Vagina (tissue), 2 donors: ENCODE results near the gene SPATA31C1. TPM values are rescaled to one million over a fixed set of nuclear protein-coding genes. Genes with fewer than 3 reads are reported as not detected.

Source experiments
- DNase-seq, 2 donors: peaks; one replicate each; pipeline ENCODE4 v3.0.0-alpha.2; 2017; ENCODE audit errors: extremely low spot score in 2 of 2
- H3K27ac ChIP-seq: fragments of 200-600 bp; sonication (generic); one replicate; pipeline ENCODE4 v1.5.1; 2019
- H3K27me3 ChIP-seq: fragments of 200-600 bp; sonication (generic); one replicate; pipeline ENCODE4 v1.5.1; 2019
- H3K36me3 ChIP-seq, 2 donors: fragments of 200-600 bp; sonication (generic); one replicate each; pipeline ENCODE4 v1.5.1; 2017 to 2019
- H3K4me1 ChIP-seq: fragments of 200-600 bp; sonication (generic); one replicate; pipeline ENCODE4 v1.5.1; 2019
- H3K4me3 ChIP-seq, 2 donors: fragments of 200-600 bp; sonication (generic); 1 replicate in 1 of 2; 2 replicates in 1 of 2; pipeline ENCODE4 v1.5.1; 2016 to 2019
- H3K9me3 ChIP-seq: fragments of 200-600 bp; sonication (generic); one replicate; pipeline ENCODE4 v1.5.1; 2019
- CTCF ChIP-seq, 3 experiments: fragments of 450-650 bp in 2 of 3; fragments of 200-600 bp in 1 of 3; sonication (generic) in 1 of 3; IDR thresholded peaks; one replicate each; pipeline ENCODE4 v1.5.1; 2017 to 2019; ENCODE audit warnings: antibody characterized with exemption in 3 of 3, mild to moderate bottlenecking in 2 of 3, moderate library complexity in 2 of 3
- POLR2A ChIP-seq, 2 donors: fragments of 450-650 bp; IDR thresholded peaks; one replicate each; pipeline ENCODE4 v1.6.1; 2017; ENCODE audit warnings: antibody characterized with exemption in 2 of 2, mild to moderate bottlenecking in 2 of 2, moderate library complexity in 2 of 2
- POLR2AphosphoS5 ChIP-seq, 2 donors: sonication (generic); formaldehyde crosslinking; IDR thresholded peaks; one replicate each; pipeline ENCODE4 v1.9.0; 2017; ENCODE audit warnings: antibody characterized with exemption in 2 of 2, mild to moderate bottlenecking in 2 of 2, low read depth in 1 of 2; ENCODE audit not compliant: insufficient read depth in 1 of 2
- intact Hi-C: fragments of 100-400 bp; cut with DNase I; formaldehyde crosslinking; loops from one replicate; pipeline ENCODE4 v1.15.1; 2023
- total RNA-seq: library from RNA; depleted of rRNA; stranded (reverse); fragments of >200 nt; gene quantifications from one replicate; pipeline ENCODE4 v1.2.3, GENCODE V29; 2016

SPATA31C1 gene
- total RNA-seq, 1 donor from 2014 or later, result not detected

- no peaks in the 10 kb centered on the region for H3K4me1 ChIP-seq
- H3K4me3 ChIP-seq, result no peak overlapping the region
- TF ChIP-seq POLR2A (IDR thresholded peaks at IDR 0.05), result no peak
- H3K9me3 ChIP-seq, result no peaks in the 10 kb centered on the region
- H3K36me3 ChIP-seq, result no peaks in the 10 kb centered on the region
- no peak overlapping the region for H3K27ac ChIP-seq
- DNase-seq, result peak in 1 of 2 donors; percentile 76
- intact Hi-C loops, result no loop called here
- no peaks in the 10 kb centered on the region for H3K27me3 ChIP-seq
Observed at GRCh38 chr9:87876708-87877107, 41.1 kb upstream of the SPATA31C1 start.

GRCh38 chr9:87878989-87879511 lies 38.7 kb upstream of the SPATA31C1 start:
- intact Hi-C loops, result no loop called here
- H3K27me3 ChIP-seq, result no peaks in the 10 kb centered on the region
- no peak for DNase-seq
- TF ChIP-seq POLR2A (IDR thresholded peaks at IDR 0.05) (no peak), CTCF (IDR thresholded peaks at IDR 0.05) (no peak), POLR2AphosphoS5 (IDR thresholded peaks at IDR 0.05; ENCODE audit: insufficient read depth in 1 of 2, low read depth in 1 of 2) (no peak)
- H3K27ac ChIP-seq, result no peak overlapping the region
- H3K4me1 ChIP-seq, result no peaks in the 10 kb centered on the region
- H3K9me3 ChIP-seq, result no peaks in the 10 kb centered on the region
- no peak overlapping the region for H3K4me3 ChIP-seq
- H3K36me3 ChIP-seq, result no peaks in the 10 kb centered on the region

- Histone ChIP-seq H3K27ac (no peak overlapping the region), H3K4me1 (no peaks in the 10 kb centered on the region), H3K27me3 (no peaks in the 10 kb centered on the region), H3K9me3 (no peaks in the 10 kb centered on the region), H3K4me3 (no peak overlapping the region), H3K36me3 (no peaks in the 10 kb centered on the region)
- intact Hi-C loops, result no loop called here
- no peak for DNase-seq
- TF ChIP-seq POLR2AphosphoS5 (IDR thresholded peaks at IDR 0.05; ENCODE audit: insufficient read depth in 1 of 2, low read depth in 1 of 2), result no peak
- TF ChIP-seq CTCF (IDR thresholded peaks at IDR 0.05), result no peak
- TF ChIP-seq POLR2A (IDR thresholded peaks at IDR 0.05), result no peak
Observed at GRCh38 chr9:87880116-87880515, 37.6 kb upstream of the SPATA31C1 start.

GRCh38 chr9:87880683-87881082 lies 37.1 kb upstream of the SPATA31C1 start:
- H3K27ac ChIP-seq, result no peak overlapping the region
- no peaks in the 10 kb centered on the region for H3K27me3 ChIP-seq
- intact Hi-C loops, result no loop called here
- H3K9me3 ChIP-seq, result no peaks in the 10 kb centered on the region
- peak in 1 of 2 donors; percentile 72 for DNase-seq
- no peak for TF ChIP-seq POLR2AphosphoS5 (IDR thresholded peaks at IDR 0.05; ENCODE audit: insufficient read depth in 1 of 2, low read depth in 1 of 2)
- TF ChIP-seq CTCF (IDR thresholded peaks at IDR 0.05), result no peak
- TF ChIP-seq POLR2A (IDR thresholded peaks at IDR 0.05), result no peak
- H3K36me3 ChIP-seq, result no peaks in the 10 kb centered on the region
- no peak overlapping the region for H3K4me3 ChIP-seq
- no peaks in the 10 kb centered on the region for H3K4me1 ChIP-seq

- Histone ChIP-seq H3K27me3 (no peaks in the 10 kb centered on the region), H3K27ac (no peak within 1 kb of the TSS), H3K9me3 (no peaks in the 10 kb centered on the region), H3K4me1 (no peaks in the 10 kb centered on the region), H3K4me3 (no peak within 1 kb of the TSS), H3K36me3 (no peaks in the 10 kb centered on the region)
- no peak for DNase-seq
- no peak for TF ChIP-seq POLR2AphosphoS5 (IDR thresholded peaks at IDR 0.05; ENCODE audit: insufficient read depth in 1 of 2, low read depth in 1 of 2)
- intact Hi-C loops, result no loop called here
Observed at GRCh38 chr9:87882627-87883026, 35.1 kb upstream of the SPATA31C1 start, which contains the start of gene SPATA31E1. Gene SPATA31E1 (plus strand): TSS chr9:87882877. CDS start chr9:87882892, 15 bp downstream.

- TF ChIP-seq POLR2AphosphoS5 (IDR thresholded peaks at IDR 0.05; ENCODE audit: insufficient read depth in 1 of 2, low read depth in 1 of 2) (no peak), CTCF (IDR thresholded peaks at IDR 0.05) (no peak), POLR2A (IDR thresholded peaks at IDR 0.05) (no peak)
- Histone ChIP-seq H3K4me1 (no peaks in the 10 kb centered on the region), H3K9me3 (no peaks in the 10 kb centered on the region), H3K4me3 (no peak overlapping the region), H3K27me3 (no peaks in the 10 kb centered on the region), H3K36me3 (no peaks in the 10 kb centered on the region), H3K27ac (no peak overlapping the region)
- intact Hi-C loops, result no loop called here
- peak in 1 of 2 donors; percentile 84 for DNase-seq
Observed at GRCh38 chr9:87883274-87883673, 34.5 kb upstream of the SPATA31C1 start.
